Astrocyte (in vitro differentiated cells and primary cell): Measurements from ENCODE around the gene MRPL28.

Source experiments
- EZH2 ChIP-seq: IDR thresholded peaks from 2 replicates; pipeline ENCODE4 v1.6.1; 2012; ENCODE audit warnings: mild to moderate bottlenecking, low read length, inconsistent platforms; ENCODE audit not compliant: insufficient read depth
- TF ChIP-seq, protein P1 (sequence below): IDR thresholded peaks from 2 replicates; pipeline ENCODE4 v1.5.1; 2011; ENCODE audit warnings: low read depth, mild to moderate bottlenecking, inconsistent platforms, low read length, moderate library complexity; ENCODE audit not compliant: insufficient read depth

DNA sequence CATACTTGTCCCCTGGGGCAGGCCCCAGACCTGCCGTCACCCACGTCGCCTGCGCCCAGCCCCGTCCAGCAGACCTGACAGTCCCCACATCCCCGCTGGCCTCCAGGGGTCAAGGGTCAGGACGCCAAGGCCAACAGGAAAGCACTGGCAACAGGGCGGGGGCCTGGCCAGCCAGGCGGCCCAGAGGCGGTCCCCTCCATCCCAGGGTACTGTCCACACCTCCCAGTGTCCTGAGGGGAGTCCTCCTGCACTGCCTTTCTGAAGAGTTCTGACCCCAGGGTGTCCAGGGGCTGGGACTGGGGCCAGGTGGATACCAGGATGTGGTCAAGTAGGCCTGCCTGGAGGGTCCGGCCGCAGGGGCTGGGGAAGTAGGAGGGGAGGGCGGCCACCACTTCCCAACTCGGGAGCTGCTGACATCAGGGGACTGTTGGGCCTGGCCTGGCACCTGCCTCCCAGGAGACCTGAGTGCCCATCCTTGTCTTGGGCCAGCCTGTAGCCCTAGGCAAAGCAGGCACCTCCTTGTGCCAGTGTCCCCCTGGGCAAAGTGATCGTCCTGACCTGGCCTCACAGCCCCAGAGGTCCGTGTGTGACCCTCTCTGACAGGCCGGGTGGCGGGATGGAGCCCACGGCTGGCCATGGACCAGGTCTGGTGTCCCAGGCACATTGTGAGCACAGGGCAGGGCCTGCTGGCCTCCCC, 11.1 kb downstream of the MRPL28 start:
- TF ChIP-seq, protein P1, sequence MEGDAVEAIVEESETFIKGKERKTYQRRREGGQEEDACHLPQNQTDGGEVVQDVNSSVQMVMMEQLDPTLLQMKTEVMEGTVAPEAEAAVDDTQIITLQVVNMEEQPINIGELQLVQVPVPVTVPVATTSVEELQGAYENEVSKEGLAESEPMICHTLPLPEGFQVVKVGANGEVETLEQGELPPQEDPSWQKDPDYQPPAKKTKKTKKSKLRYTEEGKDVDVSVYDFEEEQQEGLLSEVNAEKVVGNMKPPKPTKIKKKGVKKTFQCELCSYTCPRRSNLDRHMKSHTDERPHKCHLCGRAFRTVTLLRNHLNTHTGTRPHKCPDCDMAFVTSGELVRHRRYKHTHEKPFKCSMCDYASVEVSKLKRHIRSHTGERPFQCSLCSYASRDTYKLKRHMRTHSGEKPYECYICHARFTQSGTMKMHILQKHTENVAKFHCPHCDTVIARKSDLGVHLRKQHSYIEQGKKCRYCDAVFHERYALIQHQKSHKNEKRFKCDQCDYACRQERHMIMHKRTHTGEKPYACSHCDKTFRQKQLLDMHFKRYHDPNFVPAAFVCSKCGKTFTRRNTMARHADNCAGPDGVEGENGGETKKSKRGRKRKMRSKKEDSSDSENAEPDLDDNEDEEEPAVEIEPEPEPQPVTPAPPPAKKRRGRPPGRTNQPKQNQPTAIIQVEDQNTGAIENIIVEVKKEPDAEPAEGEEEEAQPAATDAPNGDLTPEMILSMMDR, result no peak
- no peak for TF ChIP-seq EZH2
